H9 (cell line): ENCODE data around the gene NDE1. TPM values are rescaled to one million over a fixed set of nuclear protein-coding genes. Genes with fewer than 3 reads are reported as not detected.

Source experiments
- DNase-seq: peaks from one replicate; pipeline ENCODE4 v3.0.0-alpha.2; 2017
- H2AFZ ChIP-seq: one replicate; pipeline ENCODE4 v1.6.1; 2013; ENCODE audit warnings: mild to moderate bottlenecking, low read length, control low read depth, moderate library complexity
- H2AK5ac ChIP-seq: 2 replicates; pipeline ENCODE4 v1.6.1; 2013; ENCODE audit warnings: low read length, control low read depth, mixed read lengths; ENCODE audit not compliant: insufficient read length
- H2BK120ac ChIP-seq: one replicate; pipeline ENCODE4 v1.6.1; 2013; ENCODE audit warnings: low read depth, mild to moderate bottlenecking, low read length, control low read depth, inconsistent platforms; ENCODE audit not compliant: poor library complexity, severe bottlenecking
- H2BK12ac ChIP-seq: 2 replicates; pipeline ENCODE4 v1.6.1; 2013; ENCODE audit warnings: low read length, control low read depth, mixed read lengths, low read depth; ENCODE audit not compliant: insufficient read length
- H2BK15ac ChIP-seq: 2 replicates; pipeline ENCODE4 v1.6.1; 2013; ENCODE audit warnings: low read depth, low read length, control low read depth
- H2BK20ac ChIP-seq: one replicate; pipeline ENCODE4 v1.6.1; 2013; ENCODE audit warnings: low read depth, mild to moderate bottlenecking, low read length, control low read depth, inconsistent platforms; ENCODE audit not compliant: poor library complexity, severe bottlenecking
- H2BK5ac ChIP-seq: 2 replicates; pipeline ENCODE4 v1.6.1; 2013; ENCODE audit warnings: low read length, control low read depth, mixed read lengths; ENCODE audit not compliant: insufficient read length
- H3K14ac ChIP-seq: 2 replicates; pipeline ENCODE4 v1.6.1; 2013; ENCODE audit warnings: low read length, control low read depth; ENCODE audit not compliant: insufficient read depth
- H3K18ac ChIP-seq: 2 replicates; pipeline ENCODE4 v1.6.1; 2013; ENCODE audit warnings: low read depth, mild to moderate bottlenecking, mixed read lengths, low read length, control low read depth; ENCODE audit not compliant: insufficient read length
- H3K23ac ChIP-seq: 2 replicates; pipeline ENCODE4 v1.6.1; 2013; ENCODE audit warnings: low read length, control low read depth, mixed read lengths, low read depth; ENCODE audit not compliant: insufficient read length
- H3K23me2 ChIP-seq: 2 replicates; pipeline ENCODE4 v1.6.1; 2013; ENCODE audit warnings: low read depth, mild to moderate bottlenecking, mixed read lengths, low read length, control low read depth; ENCODE audit not compliant: insufficient read length, poor library complexity, severe bottlenecking
- H3K27ac ChIP-seq: 2 replicates; pipeline ENCODE4 v1.5.1; 2013; ENCODE audit warnings: low read length, control low read depth, mixed read lengths, low read depth; ENCODE audit not compliant: insufficient read length
- H3K27me3 ChIP-seq: 2 replicates; pipeline ENCODE4 v1.6.1; 2013; ENCODE audit warnings: low read length, control low read depth, inconsistent platforms; ENCODE audit not compliant: insufficient read depth
- H3K4ac ChIP-seq: 2 replicates; pipeline ENCODE4 v1.6.1; 2013; ENCODE audit warnings: low read depth, mild to moderate bottlenecking, control low read depth, inconsistent platforms, low read length, moderate library complexity
- H3K4me1 ChIP-seq: 2 replicates; pipeline ENCODE4 v1.6.1; 2013; ENCODE audit warnings: low read length, control low read depth, inconsistent platforms; ENCODE audit not compliant: insufficient read depth
- H3K4me2 ChIP-seq: 2 replicates; pipeline ENCODE4 v1.6.1; 2013; ENCODE audit warnings: low read length, control low read depth, mixed read lengths; ENCODE audit not compliant: insufficient read length, insufficient read depth
- H3K56ac ChIP-seq: 2 replicates; pipeline ENCODE4 v1.6.1; 2013; ENCODE audit warnings: low read depth, mild to moderate bottlenecking, mixed read lengths, low read length, control low read depth; ENCODE audit not compliant: insufficient read length
- H3K79me1 ChIP-seq: 2 replicates; pipeline ENCODE4 v1.6.1; 2013; ENCODE audit warnings: low read depth, mild to moderate bottlenecking, moderate library complexity, low read length, control low read depth, inconsistent platforms; ENCODE audit not compliant: insufficient read depth, poor library complexity, severe bottlenecking
- H3K79me2 ChIP-seq: 2 replicates; pipeline ENCODE4 v1.6.1; 2013; ENCODE audit warnings: low read length, control low read depth, inconsistent platforms; ENCODE audit not compliant: insufficient read depth
- H3K9ac ChIP-seq: 2 replicates; pipeline ENCODE4 v1.6.1; 2013; ENCODE audit warnings: low read length, control low read depth, mixed read lengths; ENCODE audit not compliant: insufficient read length; ENCODE audit errors: extremely low read depth
- H3K9me3 ChIP-seq: one replicate; pipeline ENCODE4 v1.6.1; 2013; ENCODE audit warnings: low read depth, low read length, inconsistent platforms; ENCODE audit not compliant: control insufficient read depth
- H3T11ph ChIP-seq: one replicate; pipeline ENCODE4 v1.6.1; 2013; ENCODE audit warnings: mild to moderate bottlenecking, low read length, control low read depth, inconsistent platforms
- H4K20me1 ChIP-seq: one replicate; pipeline ENCODE4 v1.6.1; 2013; ENCODE audit not compliant: control insufficient read depth, insufficient read length, insufficient read depth
- H4K5ac ChIP-seq: 2 replicates; pipeline ENCODE4 v1.6.1; 2013; ENCODE audit warnings: low read depth, mild to moderate bottlenecking, mixed read lengths, low read length, control low read depth; ENCODE audit not compliant: insufficient read length
- H4K8ac ChIP-seq: replicated peaks from 2 replicates; pipeline ENCODE4 v1.6.1; 2013; ENCODE audit warnings: low read length, control low read depth, mixed read lengths, low read depth; ENCODE audit not compliant: insufficient read length
- H4K91ac ChIP-seq: 2 replicates; pipeline ENCODE4 v1.6.1; 2013; ENCODE audit warnings: low read depth, mild to moderate bottlenecking, moderate library complexity, mixed read lengths, low read length, control low read depth; ENCODE audit not compliant: insufficient read length
- H3K27ac Mint-ChIP-seq, 3 experiments: 2 replicates in 2 of 3; 3 replicates in 1 of 3; pipeline ENCODE4 v1.8.0; 2020 to 2021; ENCODE audit warnings: mixed read lengths in 3 of 3, mild to moderate bottlenecking in 1 of 3, moderate library complexity in 1 of 3
- H3K27me3 Mint-ChIP-seq: 2 replicates; pipeline ENCODE4 v1.8.0; 2021; ENCODE audit warnings: low read depth, mild to moderate bottlenecking, moderate library complexity, mixed read lengths
- H3K36me3 Mint-ChIP-seq, 3 experiments: 2 replicates in 2 of 3; 3 replicates in 1 of 3; pipeline ENCODE4 v1.8.0; 2020 to 2021; ENCODE audit warnings: low read depth in 3 of 3, mixed read lengths in 3 of 3; ENCODE audit not compliant: insufficient read depth in 1 of 3
- H3K4me1 Mint-ChIP-seq, 2 experiments: 2 replicates each; pipeline ENCODE4 v1.8.0; 2020; ENCODE audit warnings: mixed read lengths in 2 of 2
- H3K4me3 Mint-ChIP-seq, 2 experiments: 2 replicates in 1 of 2; 3 replicates in 1 of 2; pipeline ENCODE4 v1.8.0; 2020 to 2021; ENCODE audit warnings: mild to moderate bottlenecking in 2 of 2, mixed read lengths in 2 of 2, moderate library complexity in 1 of 2
- H3K9me3 Mint-ChIP-seq, 2 experiments: 2 replicates in 1 of 2; 3 replicates in 1 of 2; pipeline ENCODE4 v1.8.0; 2020; ENCODE audit warnings: mild to moderate bottlenecking in 2 of 2, mixed read lengths in 2 of 2, moderate library complexity in 1 of 2
- CTCF ChIP-seq: fragments of 200-600 bp; sonication (generic); conservative IDR thresholded peaks from 3 replicates; pipeline ENCODE4 v1.8.0; 2021; ENCODE audit warnings: antibody characterized with exemption, mild to moderate bottlenecking
- WGBS: extraction: QIAGEN DNeasy Blood & Tissue Kit; methylation state at CpG from one replicate; pipeline ENCODE4 v1.1.7; 2013; ENCODE audit warnings: missing lambda C conversion rate, low lambda C conversion rate, mixed read lengths; ENCODE audit not compliant: insufficient read length; ENCODE audit errors: extremely low coverage; 5-methylcytosine and 5-hydroxymethylcytosine counted together
- total RNA-seq: library from RNA; stranded (reverse); gene quantifications from 2 replicates; pipeline ENCODE4 v1.2.1, GENCODE V29; 2021

The NDE1 gene
- total RNA-seq, 1 experiment from 2014 or later, result 49.6 TPM

- no peak overlapping the region for H3K23ac ChIP-seq
- H3K23me2 ChIP-seq, result no peaks in the 10 kb centered on the region
- no peaks in the 10 kb centered on the region for H4K20me1 ChIP-seq
- no peak overlapping the region for H2BK120ac ChIP-seq
- H2AFZ ChIP-seq, result no peak overlapping the region
- no peak overlapping the region for H3K18ac ChIP-seq
- H3K4me3 Mint-ChIP-seq, result no peak overlapping the region
- no peaks in the 10 kb centered on the region for H3K9me3 ChIP-seq
- peaks cover 8% of the 10 kb centered on the region for H3K27me3 Mint-ChIP-seq
- no peak overlapping the region for H2BK5ac ChIP-seq
- H3K4me1 ChIP-seq, result no peaks in the 10 kb centered on the region
- no peak overlapping the region for H4K8ac ChIP-seq
- H3K27ac ChIP-seq, result no peak overlapping the region
- no peak overlapping the region for H4K5ac ChIP-seq
- H2AK5ac ChIP-seq, result no peak overlapping the region
- no peak overlapping the region for H3K9ac ChIP-seq
- H3K79me2 ChIP-seq, result no peaks in the 10 kb centered on the region
- no peak overlapping the region for H3K27ac Mint-ChIP-seq
- H3K9me3 Mint-ChIP-seq, result no peaks in the 10 kb centered on the region
- no peak overlapping the region for H3K4me2 ChIP-seq
- WGBS, result no CpG with 5 or more reads among the region's 8 CpGs
- no peak overlapping the region for H3K56ac ChIP-seq
- H3K4me1 Mint-ChIP-seq, result 0 out of 4 replicates have a peak, but pooled peaks cover 0 to 4% of the 10 kb centered on the region in 2 experiments
- TF ChIP-seq CTCF, result no peak
- no peak overlapping the region for H2BK20ac ChIP-seq
- H3K14ac ChIP-seq, result no peak overlapping the region
- DNase-seq, result no peak
- no peak overlapping the region for H3K4ac ChIP-seq
- H2BK12ac ChIP-seq, result no peak overlapping the region
- no peak overlapping the region for H4K91ac ChIP-seq
- no peak overlapping the region for H3T11ph ChIP-seq
- H3K79me1 ChIP-seq, result no peaks in the 10 kb centered on the region
- H3K36me3 Mint-ChIP-seq, result no peaks in the 10 kb centered on the region
- H2BK15ac ChIP-seq, result no peak overlapping the region
- H3K27me3 ChIP-seq, result no peaks in the 10 kb centered on the region
Observed at GRCh38 chr16:15754821-15755534, 104.9 kb downstream of the NDE1 start.
